Thoracic aorta (tissue), 2 donors: ENCODE results near the gene KRTAP9-3. TPM values are rescaled to one million over a fixed set of nuclear protein-coding genes. Genes with fewer than 3 reads are reported as not detected.
"Not testable (repeated sequence)": the region's sequence is repeated elsewhere in the genome, so short reads cannot be mapped to it uniquely, and the experiment has no call there.

Source experiments
- ATAC-seq: fragments of 150-250 bp; one replicate; pipeline ENCODE4 v1.8.0; 2017; ENCODE audit warnings: low read depth; ENCODE audit not compliant: insufficient number of reproducible peaks, low FRiP score
- DNase-seq: peaks from one replicate; pipeline ENCODE4 v3.0.0-alpha.2; 2020; ENCODE audit warnings: low spot score
- H3K27ac ChIP-seq, 2 donors: fragments of 200-600 bp; sonication (generic); 1 replicate in 1 of 2; 2 replicates in 1 of 2; pipeline ENCODE4 v1.5.1; 2016; ENCODE audit warnings: mild to moderate bottlenecking in 2 of 2, moderate library complexity in 2 of 2
- H3K27me3 ChIP-seq: fragments of 200-600 bp; sonication (generic); replicated peaks from 2 replicates; pipeline ENCODE4 v1.6.0; 2016; ENCODE audit warnings: mild to moderate bottlenecking; ENCODE audit not compliant: insufficient read depth
- H3K36me3 ChIP-seq: fragments of 200-600 bp; sonication (generic); one replicate; pipeline ENCODE4 v1.5.1; 2016
- H3K4me1 ChIP-seq, 2 donors: fragments of 200-600 bp; sonication (generic); 1 replicate in 1 of 2; 2 replicates in 1 of 2; pipeline versions ENCODE4 v1.5.1 to v1.6.0; 2016; ENCODE audit warnings: low read depth in 2 of 2, mild to moderate bottlenecking in 1 of 2; ENCODE audit not compliant: control insufficient read depth in 1 of 2
- H3K4me3 ChIP-seq: fragments of 200-600 bp; sonication (generic); 2 replicates; pipeline ENCODE4 v1.5.1; 2016; ENCODE audit warnings: mild to moderate bottlenecking
- H3K9me3 ChIP-seq: fragments of 200-600 bp; sonication (generic); 2 replicates; pipeline ENCODE4 v1.5.1; 2016
- CTCF ChIP-seq: fragments of 200-600 bp; sonication (generic); IDR thresholded peaks from one replicate; pipeline ENCODE4 v1.5.1; 2019; ENCODE audit warnings: antibody characterized with exemption
- total RNA-seq, 2 donors: library from RNA; depleted of rRNA; stranded (reverse); fragments of >200 nt; gene quantifications; one replicate each; pipeline versions ENCODE4 v1.1.0 to v1.2.3, GENCODE V29; 2016

Gene KRTAP9-3
- total RNA-seq, 2 donors from 2014 or later = not detected

DNA sequence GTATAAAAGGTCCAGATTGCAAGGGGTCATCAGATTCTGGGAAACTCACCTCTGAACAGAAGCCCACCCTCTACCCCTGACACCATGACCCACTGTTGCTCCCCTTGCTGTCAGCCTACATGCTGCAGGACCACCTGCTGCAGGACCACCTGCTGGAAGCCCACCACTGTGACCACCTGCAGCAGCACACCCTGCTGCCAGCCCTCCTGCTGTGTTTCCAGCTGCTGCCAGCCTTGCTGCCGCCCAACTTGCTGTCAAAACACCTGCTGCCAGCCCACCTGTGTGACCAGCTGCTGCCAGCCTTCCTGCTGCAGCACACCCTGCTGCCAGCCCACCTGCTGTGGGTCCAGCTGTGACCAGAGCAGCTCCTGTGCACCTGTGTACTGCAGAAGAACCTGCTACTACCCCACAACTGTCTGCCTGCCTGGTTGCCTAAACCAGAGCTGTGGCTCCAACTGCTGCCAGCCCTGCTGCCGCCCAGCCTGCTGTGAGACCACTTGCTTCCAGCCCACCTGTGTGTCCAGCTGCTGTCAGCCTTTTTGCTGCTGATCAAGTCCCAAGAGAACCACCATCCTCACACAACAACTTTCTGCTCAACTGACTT, 17.5 kb downstream of the KRTAP9-3 start, which contains the start of gene KRTAP9-4:
Gene KRTAP9-4, plus strand, starts transcription at position 51 of the 604 bp plus-strand sequence. Its CDS starts 34 bp downstream, at position 85.
- not testable (repeated sequence) for H3K27ac ChIP-seq, ATAC-seq, H3K4me1 ChIP-seq, H3K4me3 ChIP-seq, DNase-seq, H3K9me3 ChIP-seq, H3K36me3 ChIP-seq, H3K27me3 ChIP-seq

- no peak overlapping the region for H3K4me3 ChIP-seq
- TF ChIP-seq CTCF = no peak
- H3K27ac ChIP-seq = no peak overlapping the region
- H3K9me3 ChIP-seq = no peaks in the 10 kb centered on the region
- ATAC-seq (no peak), DNase-seq (no peak)
- no peaks in the 10 kb centered on the region for H3K4me1 ChIP-seq
- no peaks in the 10 kb centered on the region for H3K27me3 ChIP-seq
- no peaks in the 10 kb centered on the region for H3K36me3 ChIP-seq
These were observed 19.0 kb downstream of the KRTAP9-3 start for GRCh38 chr17:41251261-41251660.

- no peak for DNase-seq
- no peak for ATAC-seq
These were observed 22.6 kb downstream of the KRTAP9-3 start for GRCh38 chr17:41254861-41255260.

DNA sequence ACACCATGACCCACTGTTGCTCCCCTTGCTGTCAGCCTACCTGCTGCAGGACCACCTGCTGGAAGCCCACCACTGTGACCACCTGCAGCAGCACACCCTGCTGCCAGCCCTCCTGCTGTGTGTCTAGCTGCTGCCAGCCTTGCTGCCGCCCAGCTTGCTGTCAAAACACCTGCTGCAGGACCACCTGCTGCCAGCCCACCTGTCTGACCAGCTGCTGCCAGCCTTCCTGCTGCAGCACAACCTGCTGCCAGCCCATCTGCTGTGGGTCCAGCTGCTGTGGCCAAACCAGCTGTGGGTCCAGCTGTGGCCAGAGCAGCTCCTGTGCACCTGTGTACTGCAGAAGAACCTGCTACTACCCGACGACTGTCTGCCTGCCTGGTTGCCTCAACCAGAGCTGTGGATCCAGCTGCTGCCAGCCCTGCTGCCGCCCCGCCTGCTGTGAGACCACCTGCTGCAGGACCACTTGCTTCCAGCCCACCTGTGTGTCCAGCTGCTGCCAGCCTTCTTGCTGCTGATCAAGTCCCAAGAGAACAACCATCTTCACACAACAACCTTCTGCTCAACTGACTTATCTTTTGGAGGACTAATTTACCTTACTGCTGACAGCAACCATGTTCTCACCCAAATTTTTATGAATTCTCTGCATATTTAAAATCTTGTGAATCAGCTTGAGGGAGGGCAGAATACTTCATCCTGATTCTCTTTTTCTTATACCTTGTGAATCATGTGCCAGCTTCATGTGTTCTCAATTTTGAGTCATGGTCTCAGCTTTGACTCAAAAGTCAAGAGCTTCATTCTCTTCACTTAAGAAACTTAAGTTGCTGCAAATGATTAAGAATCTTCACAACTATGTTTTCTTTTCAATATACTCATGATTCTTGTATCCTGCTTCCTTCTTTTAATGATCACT, 23.4 kb downstream of the KRTAP9-3 start, which contains the start of gene KRTAP9-9:
Gene KRTAP9-9, plus strand, starts transcription at position 4 of the 910 bp plus-strand sequence.
- H3K4me1 ChIP-seq, H3K27me3 ChIP-seq, H3K36me3 ChIP-seq, H3K4me3 ChIP-seq, H3K27ac ChIP-seq, ATAC-seq, H3K9me3 ChIP-seq, DNase-seq: not testable (repeated sequence)

More at GRCh38 chr17:41254861-41255260, 22.6 kb downstream of the KRTAP9-3 start:
- H3K9me3 ChIP-seq = no peaks in the 10 kb centered on the region
- TF ChIP-seq CTCF = no peak
- H3K27me3 ChIP-seq = no peaks in the 10 kb centered on the region
- no peaks in the 10 kb centered on the region for H3K36me3 ChIP-seq
- no peak overlapping the region for H3K27ac ChIP-seq
- no peak overlapping the region for H3K4me3 ChIP-seq
- H3K4me1 ChIP-seq = no peaks in the 10 kb centered on the region

- DNase-seq = no peak
- H3K9me3 ChIP-seq = no peaks in the 10 kb centered on the region
- H3K27me3 ChIP-seq = no peaks in the 10 kb centered on the region
- H3K4me3 ChIP-seq = no peak overlapping the region
- no peak overlapping the region for H3K27ac ChIP-seq
- no peak for TF ChIP-seq CTCF
- ATAC-seq = no peak
- no peaks in the 10 kb centered on the region for H3K36me3 ChIP-seq
- H3K4me1 ChIP-seq = no peaks in the 10 kb centered on the region
These were observed 24.0 kb downstream of the KRTAP9-3 start for GRCh38 chr17:41256291-41256685.

DNA sequence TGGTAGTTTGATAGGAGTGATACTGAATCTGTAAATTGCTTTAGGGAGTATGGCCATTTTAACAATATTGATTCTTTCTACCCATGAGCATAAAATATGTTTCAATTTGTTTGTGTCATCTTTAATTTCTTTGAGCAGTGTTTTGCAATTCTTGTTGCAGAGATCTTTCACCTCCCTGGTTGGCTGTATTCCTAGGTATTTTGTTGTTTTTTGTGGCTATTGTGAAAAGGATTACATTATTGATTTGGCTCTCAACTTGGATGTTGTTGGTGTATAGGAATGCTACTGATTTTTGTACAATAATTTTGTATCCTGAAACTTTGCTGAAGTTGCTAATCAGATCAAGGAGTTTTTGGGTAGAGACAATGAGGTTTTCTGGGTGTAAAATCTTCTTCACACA, 26.2 kb downstream of the KRTAP9-3 start:
- DNase-seq (no peak), ATAC-seq (no peak)
- Histone ChIP-seq H3K27ac (no peak overlapping the region), H3K27me3 (no peaks in the 10 kb centered on the region), H3K36me3 (no peaks in the 10 kb centered on the region), H3K4me1 (no peaks in the 10 kb centered on the region), H3K4me3 (no peak overlapping the region), H3K9me3 (no peaks in the 10 kb centered on the region)
- no peak for TF ChIP-seq CTCF
